Bladder microvascular endothelial cell (primary cell): Measurements from ENCODE around the gene UNC5CL. TPM values are rescaled to one million over a fixed set of nuclear protein-coding genes. Genes with fewer than 3 reads are reported as not detected.

Experiments used
- total RNA-seq: library from RNA; depleted of rRNA; stranded (reverse); fragments of >200 nt; gene quantifications from 2 replicates; pipeline ENCODE4 v1.2.3, GENCODE V29; 2014

Gene UNC5CL
- total RNA-seq = under 0.01 and 0.06 TPM in 2 replicates

GRCh38 chr6:41039060-41039998 lies at the start of gene UNC5CL:
Gene UNC5CL, minus strand, starts transcription at chr6:41039221. Its CDS starts 4,147 bp downstream, at chr6:41035074.

GRCh38 chr6:41072836-41073202 lies 33.8 kb upstream of the UNC5CL start, which contains the start of gene NFYA:
Gene NFYA, plus strand, starts transcription at chr6:41072974. Its CDS starts 6,116 bp downstream, at chr6:41079090.

GRCh38 chr6:41071923-41072835 lies 33.2 kb upstream of the UNC5CL start, which contains the start of gene OARD1:
Gene OARD1, minus strand, starts transcription at chr6:41072356. Its CDS starts 722 bp downstream, at chr6:41071634.

GRCh38 chr6:41053041-41053440 lies 14.0 kb upstream of the UNC5CL start, which contains the start of gene APOBEC2:
Gene APOBEC2, plus strand, starts transcription at chr6:41053202. Its CDS starts 146 bp downstream, at chr6:41053348.

GRCh38 chr6:41042226-41043055 lies 3.4 kb upstream of the UNC5CL start, which contains the start of gene TSPO2:
Gene TSPO2, plus strand, starts transcription at chr6:41042467. Its CDS starts 519 bp downstream, at chr6:41042986.

Other genes with a start within 250 kb of the UNC5CL start
- gene TSPO2, start 3.2 kb upstream of the UNC5CL start, total RNA-seq = not detected in 2 replicates
- not detected in 2 replicates for gene APOBEC2, start 14.0 kb upstream of the UNC5CL start, total RNA-seq
- gene OARD1, start 33.1 kb upstream of the UNC5CL start, total RNA-seq = 7.0 and 12.4 TPM in 2 replicates
- 9.6 and 29.5 TPM in 2 replicates for gene NFYA, start 33.8 kb upstream of the UNC5CL start, total RNA-seq
- gene TREML1, start 115.1 kb upstream of the UNC5CL start, total RNA-seq = not detected in 2 replicates
- gene TREM2, start 123.9 kb upstream of the UNC5CL start, total RNA-seq = not detected in 2 replicates
- gene TREML2, start 161.9 kb upstream of the UNC5CL start, total RNA-seq = not detected in 2 replicates
- gene TREML4, start 189.1 kb upstream of the UNC5CL start, total RNA-seq = not detected in 2 replicates
- not detected in 2 replicates for gene TREM1, start 247.5 kb upstream of the UNC5CL start, total RNA-seq